A172 (cell line): Measurements from ENCODE around the gene GRB7. TPM values are rescaled to one million over a fixed set of nuclear protein-coding genes. Genes with fewer than 3 reads are reported as not detected.

Experiments used
- total RNA-seq: library from RNA; depleted of rRNA; stranded (reverse); fragments of >200 nt; shearing (Covaris generic); gene quantifications from 2 replicates; pipeline ENCODE4 v1.2.3, GENCODE V29; 2014; rRNA removed

The GRB7 gene
- total RNA-seq, 1 experiment from 2014 or later, result 0.40 TPM

Other genes with a start within 250 kb of the GRB7 start
- not detected in 2 replicates for gene NEUROD2, start 130.0 kb upstream of the GRB7 start, total RNA-seq
- not detected in 2 replicates for gene PPP1R1B, start 111.0 kb upstream of the GRB7 start, total RNA-seq
- gene STARD3, start 100.8 kb upstream of the GRB7 start, total RNA-seq, result 35.1 and 42.9 TPM in 2 replicates
- 0.19 and 0.26 TPM in 2 replicates for gene TCAP, start 72.6 kb upstream of the GRB7 start, total RNA-seq
- gene PNMT, start 69.5 kb upstream of the GRB7 start, total RNA-seq, result not detected in 2 replicates
- 10.8 and 11.4 TPM in 2 replicates for gene PGAP3, start 49.9 kb upstream of the GRB7 start, total RNA-seq
- 43.3 and 43.6 TPM in 2 replicates for gene ERBB2, start 37.9 kb upstream of the GRB7 start, total RNA-seq
- gene MIEN1, start 7.4 kb upstream of the GRB7 start, total RNA-seq, result 109 and 111 TPM in 2 replicates
- not detected in 2 replicates for gene IKZF3, start 126.4 kb downstream of the GRB7 start, total RNA-seq
- not detected in 2 replicates for gene ZPBP2, start 130.3 kb downstream of the GRB7 start, total RNA-seq
- 1.6 and 1.9 TPM in 2 replicates for gene GSDMB, start 180.7 kb downstream of the GRB7 start, total RNA-seq
- gene ORMDL3, start 189.7 kb downstream of the GRB7 start, total RNA-seq, result 40.2 and 43.7 TPM in 2 replicates
- gene LRRC3C, start 189.8 kb downstream of the GRB7 start, total RNA-seq, result not detected in 2 replicates
- gene GSDMA, start 225.1 kb downstream of the GRB7 start, total RNA-seq, result not detected in 2 replicates
- 229 and 262 TPM in 2 replicates for gene PSMD3, start 242.9 kb downstream of the GRB7 start, total RNA-seq